ENCODE data around the gene DCAKD. TPM values are rescaled to one million over a fixed set of nuclear protein-coding genes. Genes with fewer than 3 reads are reported as not detected.

The DCAKD gene
- total RNA-seq, 1 experiment from 2014 or later = 48.3 TPM

GRCh38 chr17:45061606-45062205, 10.3 kb upstream of the DCAKD start:
- DNase-seq = no peak
- H3K23me2 ChIP-seq (ENCODE audit: insufficient read length, low read depth, low read length, poor library complexity, severe bottlenecking) = peaks cover 6% of the 10 kb centered on the region
- no peak overlapping the region for H4K91ac ChIP-seq (ENCODE audit: insufficient read length, low read depth, low read length)
- H3K56ac ChIP-seq (ENCODE audit: insufficient read length, low read depth, low read length) = peak overlapping the region; percentile 18
- H2BK5ac ChIP-seq (ENCODE audit: insufficient read length, low read length) = no peak overlapping the region
- H3K18ac ChIP-seq (ENCODE audit: insufficient read length, low read depth, low read length) = no peak overlapping the region
- Mint-ChIP-seq H3K27ac (peak overlapping the region in 1 of 3 experiments; percentile 100; a peak in 3 of 7 replicates), H3K9me3 (no peaks in the 10 kb centered on the region; a peak in 1 of 5 replicates), H3K27me3 (ENCODE audit: low read depth) (no peaks in the 10 kb centered on the region; the same call in 1 of the 2 replicates), H3K36me3 (ENCODE audit: insufficient read depth in 1 of 3, low read depth in 3 of 3) (peaks cover 2 to 18% (median 13%) of the 10 kb centered on the region in 3 experiments; a peak in 5 of 7 replicates), H3K4me1 (peaks cover 4 to 13% of the 10 kb centered on the region in 2 experiments), H3K4me3 (peak overlapping the region; percentile 93 to 100)
- no peak overlapping the region for H2BK120ac ChIP-seq (ENCODE audit: low read depth, low read length, poor library complexity, severe bottlenecking)
- H3K4me2 ChIP-seq (ENCODE audit: insufficient read depth, insufficient read length, low read length) = peak overlapping the region; percentile 88
- H4K20me1 ChIP-seq (ENCODE audit: control insufficient read depth, insufficient read depth, insufficient read length) = no peaks in the 10 kb centered on the region
- H2AFZ ChIP-seq (ENCODE audit: low read length) = no peak overlapping the region
- H3K27ac ChIP-seq (ENCODE audit: insufficient read length, low read depth, low read length) = no peak overlapping the region
- no peak overlapping the region for H2BK20ac ChIP-seq (ENCODE audit: low read depth, low read length, poor library complexity, severe bottlenecking)
- no peaks in the 10 kb centered on the region for H3K4me1 ChIP-seq (ENCODE audit: insufficient read depth, low read length)
- H3K14ac ChIP-seq (ENCODE audit: insufficient read depth, low read length) = no peak overlapping the region
- peaks cover 4% of the 10 kb centered on the region for H3K79me1 ChIP-seq (ENCODE audit: insufficient read depth, low read depth, low read length, poor library complexity, severe bottlenecking)
- no peak overlapping the region for H4K8ac ChIP-seq (replicated peaks; ENCODE audit: insufficient read length, low read depth, low read length)
- no peaks in the 10 kb centered on the region for H3K9me3 ChIP-seq (ENCODE audit: control insufficient read depth, low read depth, low read length)
- H4K5ac ChIP-seq (ENCODE audit: insufficient read length, low read depth, low read length) = no peak overlapping the region
- H2AK5ac ChIP-seq (ENCODE audit: insufficient read length, low read length) = no peak overlapping the region
- H3K9ac ChIP-seq (ENCODE audit: extremely low read depth, insufficient read length, low read length) = peak overlapping the region; percentile 94
- H3K79me2 ChIP-seq (ENCODE audit: insufficient read depth, low read length) = peaks cover 21% of the 10 kb centered on the region; the same call in 1 of the 2 replicates
- WGBS (ENCODE audit: extremely low coverage, insufficient read length, low lambda C conversion rate) = no CpG with 5 or more reads among the region's 15 CpGs
- no peak overlapping the region for H2BK12ac ChIP-seq (ENCODE audit: insufficient read length, low read depth, low read length)
- H3K4ac ChIP-seq (ENCODE audit: low read depth, low read length) = no peak overlapping the region
- no peak for TF ChIP-seq CTCF (conservative IDR thresholded peaks at IDR 0.05)
- no peak overlapping the region for H2BK15ac ChIP-seq (ENCODE audit: low read depth, low read length)
- H3K23ac ChIP-seq (ENCODE audit: insufficient read length, low read depth, low read length) = no peak overlapping the region
- H3K27me3 ChIP-seq (ENCODE audit: insufficient read depth, low read length) = no peaks in the 10 kb centered on the region
- H3T11ph ChIP-seq (ENCODE audit: low read length) = no peak overlapping the region

Data from H9 (cell line).